NCI-H82 (cell line): ENCODE measurements around the gene CFAP45.
A peak's percentile ranks its signal among the peaks of the same experiment; 100 is the strongest.

Experiments
- DNase-seq: peaks from one replicate; lab custom pipeline; 2025; lab: John Stamatoyannopoulos, UW

CFAP45 gene

DNA sequence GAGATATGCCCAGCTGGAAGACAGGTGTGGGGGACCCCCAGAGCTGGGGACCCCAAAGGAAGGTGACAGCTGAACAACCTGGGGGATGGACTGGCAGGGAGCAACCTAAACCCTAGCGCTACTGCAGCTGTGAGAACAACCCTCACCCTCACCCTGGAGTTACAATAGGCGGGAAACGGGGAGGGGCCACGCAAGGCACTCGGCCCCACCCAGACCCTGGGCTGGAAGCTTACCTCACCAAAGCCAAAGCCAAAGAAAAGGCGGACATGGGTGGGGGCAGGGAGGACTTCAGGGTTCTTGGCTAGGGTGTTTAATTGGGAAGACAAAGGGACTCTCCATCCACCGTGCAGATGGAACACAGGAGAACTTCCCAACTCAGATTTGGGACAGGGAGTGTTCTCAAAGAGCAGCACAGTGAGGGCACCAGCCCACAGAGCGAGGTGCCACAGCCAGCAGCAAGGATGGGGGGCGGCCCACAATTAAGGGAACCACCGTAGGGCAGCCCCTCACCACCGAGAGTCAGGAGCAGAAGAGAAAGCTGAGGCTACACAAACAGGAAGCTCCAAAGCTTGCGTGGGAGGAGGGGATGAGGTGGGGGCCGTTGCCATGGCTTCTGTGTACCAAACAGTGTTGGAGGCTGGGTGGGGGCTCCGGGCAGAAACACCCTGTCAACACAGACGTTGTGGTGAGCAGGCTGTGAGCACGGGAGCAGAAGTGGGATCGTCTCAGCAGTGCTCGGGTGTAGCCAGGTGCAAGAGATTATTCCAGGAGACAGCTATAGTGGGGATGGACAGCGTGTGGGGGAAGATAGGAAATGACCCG lies 23.4 kb upstream of the CFAP45 start:
- peak; percentile 75 for DNase-seq

DNA sequence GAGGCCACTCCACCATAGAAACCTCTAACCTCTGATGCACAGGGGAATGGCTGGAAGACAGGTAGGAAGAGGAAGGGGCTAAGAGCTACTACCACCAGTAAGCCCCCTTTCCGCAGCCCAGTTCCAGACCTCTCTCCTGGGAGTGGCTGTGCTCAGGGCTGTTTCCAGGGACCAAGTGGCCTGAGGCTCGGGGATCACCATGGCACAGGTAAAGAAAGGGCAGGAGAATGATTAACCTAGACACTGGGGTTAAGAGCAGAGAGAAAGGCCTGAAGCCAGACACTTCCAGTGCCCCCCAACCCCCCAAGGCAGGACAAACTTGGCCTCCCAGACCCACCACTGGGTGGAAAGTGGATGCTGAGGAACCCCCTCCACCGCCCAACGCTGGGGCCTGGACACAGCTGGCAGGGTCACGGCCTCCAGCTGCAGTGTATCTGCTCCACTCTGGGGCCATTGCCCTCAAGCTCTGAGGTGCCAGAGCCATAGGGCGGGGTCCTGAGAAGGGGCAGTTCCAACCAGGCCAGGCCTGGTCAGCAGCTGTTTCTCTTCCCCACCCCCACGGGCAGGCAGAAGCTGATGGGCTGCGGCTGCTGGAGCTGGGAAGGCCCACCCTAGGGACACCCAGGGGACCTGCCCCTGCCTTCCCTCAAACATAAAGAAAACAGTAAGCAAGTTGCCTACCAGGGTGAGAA lies 22.7 kb upstream of the CFAP45 start:
- DNase-seq = no peak

DNA sequence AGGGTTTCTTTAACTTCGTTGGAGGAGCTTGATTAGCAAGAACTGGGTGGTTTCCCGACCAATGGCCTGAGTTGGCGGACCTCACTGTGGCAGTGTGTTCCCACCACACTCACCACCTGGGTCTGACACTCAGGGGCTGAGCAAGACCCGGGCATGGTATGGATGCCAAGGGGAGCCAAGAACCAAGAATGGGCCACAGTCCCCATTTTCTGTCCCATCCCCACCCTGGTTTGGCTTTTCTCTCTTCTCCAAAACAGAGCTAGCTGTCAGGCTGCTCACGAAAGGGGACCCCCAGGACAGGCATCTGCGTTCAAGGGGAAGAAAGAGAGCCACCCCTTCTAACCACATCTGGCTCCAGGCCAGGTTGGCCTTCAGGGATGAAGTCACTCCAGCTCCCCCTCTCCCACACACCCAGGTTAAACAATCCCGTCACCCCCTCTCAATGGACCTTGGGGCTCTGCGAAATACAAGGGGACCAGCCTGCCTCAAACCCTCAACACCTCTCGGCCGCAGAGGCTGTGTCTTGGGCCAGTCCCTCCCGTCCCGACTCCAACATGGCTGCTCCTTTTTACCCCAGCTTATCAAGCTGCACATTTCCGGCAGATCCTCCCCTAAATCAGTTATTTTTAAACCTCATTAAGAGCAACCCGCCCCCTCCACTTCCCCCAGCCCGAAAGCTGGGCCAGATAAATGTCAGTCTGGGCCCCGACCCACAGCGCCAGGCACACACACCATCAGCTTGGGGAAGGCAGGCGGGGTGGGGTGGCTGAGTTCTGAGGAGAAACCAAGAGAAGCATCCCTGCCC lies 21.9 kb upstream of the CFAP45 start:
- DNase-seq = no peak

GRCh38 chr1:159921251-159921650 lies 21.3 kb upstream of the CFAP45 start:
- DNase-seq = no peak

- DNase-seq = no peak
Measured at GRCh38 chr1:159920651-159921050, 20.7 kb upstream of the CFAP45 start.

DNA sequence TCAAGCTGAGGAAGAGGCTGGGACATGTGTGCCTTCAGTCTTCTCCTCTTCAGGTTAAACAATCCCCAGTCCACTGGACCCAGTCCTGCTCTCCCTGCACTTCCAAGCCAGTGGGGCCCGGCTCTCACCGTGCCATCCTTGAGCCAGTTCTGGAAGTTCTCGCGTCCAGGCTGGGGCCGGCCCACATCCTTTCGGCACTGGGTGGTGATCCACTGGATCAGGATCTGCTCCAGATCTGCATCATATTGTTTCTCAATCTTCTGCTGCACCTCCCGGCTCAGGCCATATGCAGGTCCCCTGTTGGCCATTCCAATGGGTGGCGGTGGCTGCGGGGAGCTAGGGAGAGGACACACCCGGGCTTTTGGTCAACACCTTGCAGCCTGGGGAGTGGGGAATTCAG lies 20.2 kb upstream of the CFAP45 start:
- no peak for DNase-seq

DNA sequence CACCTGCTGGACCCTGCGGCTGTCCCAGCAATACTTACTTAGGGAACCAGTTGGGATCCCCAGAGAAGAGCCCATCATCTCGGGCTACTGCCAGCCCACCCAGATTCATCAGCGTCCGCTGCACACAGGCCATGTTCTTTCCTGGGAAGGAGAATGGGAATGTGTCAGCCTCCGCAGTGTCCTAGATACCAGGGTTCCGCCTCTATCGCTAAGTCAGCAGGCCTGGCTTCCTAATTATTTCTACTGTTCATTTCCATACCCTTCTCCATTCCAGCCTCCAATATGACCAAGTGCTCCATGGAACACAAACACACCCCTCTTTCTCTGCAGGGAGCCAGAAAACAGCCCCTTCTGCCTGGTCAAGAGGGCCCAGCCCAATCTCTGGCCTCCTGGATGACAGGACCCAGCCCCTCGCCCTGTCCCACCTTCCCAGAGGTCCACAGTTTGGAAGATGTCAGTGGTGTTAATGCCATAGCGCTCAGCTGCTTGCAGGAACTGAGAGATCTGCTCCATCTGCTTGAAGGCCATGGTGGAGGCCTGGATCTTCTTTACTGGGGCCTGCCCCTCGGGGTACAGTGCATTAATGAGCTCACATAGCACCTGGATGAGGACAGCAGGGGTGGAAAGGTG lies 19.4 kb upstream of the CFAP45 start:
- DNase-seq = no peak

GRCh38 chr1:159918352-159919200 lies 18.6 kb upstream of the CFAP45 start:
- no peak for DNase-seq

GRCh38 chr1:159917533-159918351 lies 17.8 kb upstream of the CFAP45 start:
- DNase-seq = no peak

DNA sequence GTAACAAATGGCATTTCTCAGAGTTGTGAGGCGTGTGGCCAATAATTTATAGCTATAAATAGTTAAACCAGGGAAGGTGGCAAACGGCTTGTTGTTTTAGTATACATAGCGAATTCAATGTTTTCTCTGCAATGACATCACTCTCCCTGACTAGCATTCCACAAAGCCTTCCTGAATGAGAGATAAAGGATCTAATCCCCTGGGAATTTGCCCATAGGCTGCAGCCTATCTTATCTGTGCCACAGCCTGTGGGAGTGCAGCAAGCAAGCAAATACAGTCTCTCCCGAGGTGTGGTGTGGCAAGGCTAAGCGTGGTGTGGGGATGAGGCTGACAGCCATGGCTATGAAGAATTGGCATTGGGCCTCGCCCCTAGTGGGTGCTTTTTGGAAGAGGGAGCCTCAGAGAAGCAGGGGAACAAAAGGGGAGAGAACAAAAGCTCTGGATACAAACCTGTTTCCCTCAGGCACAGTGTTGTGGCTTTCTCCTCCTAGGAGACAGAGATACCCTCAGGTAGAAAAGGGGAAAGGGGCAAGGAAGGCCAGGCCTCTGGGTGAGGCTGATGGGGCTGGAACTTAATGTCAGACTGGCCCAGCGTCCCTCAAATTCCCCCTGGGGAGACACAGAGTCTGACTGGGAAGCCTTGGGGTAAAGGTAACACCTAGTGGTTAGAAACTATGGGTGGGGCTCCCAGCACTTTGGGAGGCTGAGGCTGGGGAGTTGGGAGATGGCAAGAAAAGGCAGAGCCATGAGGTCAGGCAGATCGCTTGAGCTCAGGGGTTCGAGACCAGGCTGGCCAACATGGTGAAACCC lies 16.5 kb upstream of the CFAP45 start:
- peak; percentile 88 for DNase-seq

GRCh38 chr1:159915571-159916241 lies 15.7 kb upstream of the CFAP45 start:
- peak; percentile 38 for DNase-seq

DNA sequence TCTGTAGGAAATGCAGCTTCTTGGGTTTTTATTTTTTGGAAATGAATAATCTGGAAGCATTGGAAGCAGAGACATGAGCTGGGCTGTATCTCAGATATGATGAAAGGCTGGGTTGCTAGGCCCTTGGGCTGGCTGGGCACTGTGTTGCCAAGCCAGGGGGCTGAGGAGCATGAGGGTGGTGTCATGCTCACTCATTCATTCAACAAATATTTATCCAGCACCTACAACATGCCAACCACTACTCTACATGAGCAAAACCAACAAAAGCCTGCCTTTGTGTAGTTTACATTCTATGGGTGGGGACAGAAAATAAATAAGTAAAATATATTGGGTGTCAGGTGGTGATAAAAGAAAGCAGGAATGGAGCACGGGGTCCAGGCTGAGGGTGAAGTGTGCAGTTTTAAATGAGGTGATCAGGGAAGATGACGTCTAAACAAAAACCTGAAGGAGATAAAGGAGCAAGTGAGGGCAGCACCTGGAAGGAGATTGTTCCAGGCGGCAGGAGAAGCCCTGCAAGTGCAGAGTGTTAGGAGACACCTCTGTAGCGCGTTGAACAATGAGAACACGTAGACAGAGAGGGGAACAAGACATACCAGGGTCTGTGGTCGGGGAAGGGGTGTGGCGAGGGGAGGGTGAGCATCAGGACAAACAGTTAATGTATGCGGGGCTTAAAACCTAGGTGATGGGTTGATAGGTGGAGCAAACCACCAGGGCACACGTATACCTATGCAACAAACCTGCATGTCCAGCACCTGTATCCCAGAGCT lies 14.5 kb upstream of the CFAP45 start:
- no peak for DNase-seq

GRCh38 chr1:159913451-159914192 lies 13.7 kb upstream of the CFAP45 start:
- no peak for DNase-seq

DNA sequence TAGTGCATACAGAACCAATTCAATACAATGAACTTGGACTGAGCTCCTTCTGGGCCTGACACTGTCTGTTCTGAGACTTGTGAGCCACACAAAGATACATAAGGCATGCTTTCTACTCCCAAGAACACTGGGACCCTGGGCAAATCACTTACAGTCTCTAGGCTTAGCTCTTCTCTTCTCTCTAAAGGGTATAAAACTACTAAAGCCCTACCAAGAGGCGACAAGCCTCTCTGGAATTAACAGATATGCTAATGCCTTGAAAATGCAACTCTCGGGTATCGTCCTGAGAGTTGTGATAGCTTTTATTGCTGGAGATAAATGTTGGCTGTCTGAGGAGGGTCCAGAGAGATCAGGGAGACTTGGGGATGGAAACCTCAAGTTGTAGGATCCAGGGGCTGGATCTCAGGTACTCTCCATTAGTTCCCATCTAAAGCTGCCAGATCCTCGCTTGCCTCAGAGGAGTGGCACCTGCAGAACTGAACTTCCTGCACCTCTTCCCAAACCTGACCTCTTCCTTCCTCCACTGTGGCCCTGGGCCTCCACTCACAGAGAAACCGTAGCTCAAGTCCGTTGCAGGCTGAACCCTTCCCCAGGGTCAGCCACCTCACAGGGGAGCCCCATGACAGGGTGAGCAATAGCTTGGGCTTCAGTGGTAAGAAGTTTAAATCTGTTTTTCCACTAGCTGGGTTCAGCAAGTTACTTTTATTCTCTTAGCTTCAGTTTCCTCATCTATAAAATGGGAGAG lies 11.5 kb upstream of the CFAP45 start:
- no peak for DNase-seq

GRCh38 chr1:159908031-159908940 lies 8.3 kb upstream of the CFAP45 start:
- DNase-seq = no peak

DNA sequence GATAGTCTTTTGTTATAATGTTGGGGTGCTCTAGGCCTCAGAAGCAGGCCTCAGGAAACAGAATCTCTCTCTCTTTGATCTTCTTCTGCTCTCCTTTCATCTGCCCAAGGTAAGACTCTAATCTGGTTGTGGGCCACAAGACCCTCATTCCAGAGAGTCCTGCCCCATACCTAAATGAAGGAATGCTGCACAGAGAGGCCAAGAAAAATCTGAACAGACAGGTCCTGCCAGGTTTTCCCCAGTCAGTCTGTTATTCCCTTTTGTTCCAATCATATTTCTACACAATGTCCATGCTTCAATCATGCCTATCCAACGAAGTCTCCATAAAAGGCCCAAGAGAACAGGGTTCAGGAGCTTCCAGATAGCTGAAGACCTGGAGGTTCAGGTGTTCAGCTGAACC lies 7.0 kb upstream of the CFAP45 start:
- DNase-seq = no peak
